Colonic mucosa (tissue), 4 donors: ENCODE results near the gene ADARB2. TPM values are rescaled to one million over a fixed set of nuclear protein-coding genes. Genes with fewer than 3 reads are reported as not detected.

Experiments used
- DNase-seq: peaks from one replicate; pipeline ENCODE4 v3.0.0-alpha.2; 2020
- H3K27ac ChIP-seq: fragments of 200-600 bp; one replicate; pipeline ENCODE4 v1.8.0; 2021
- H3K27me3 ChIP-seq: fragments of 200-600 bp; one replicate; pipeline ENCODE4 v1.8.0; 2021
- H3K36me3 ChIP-seq: fragments of 200-600 bp; one replicate; pipeline ENCODE4 v1.8.0; 2021
- H3K4me1 ChIP-seq: fragments of 200-600 bp; one replicate; pipeline ENCODE4 v1.8.0; 2021; ENCODE audit warnings: mild to moderate bottlenecking
- H3K4me3 ChIP-seq: fragments of 200-600 bp; one replicate; pipeline ENCODE4 v1.8.0; 2021
- H3K9ac ChIP-seq, 2 donors: one replicate each; pipeline ENCODE4 v1.7.0; 2013; ENCODE audit warnings: control low read depth in 2 of 2, low read depth in 2 of 2, low read length in 2 of 2
- H3K9me3 ChIP-seq: fragments of 200-600 bp; one replicate; pipeline ENCODE4 v1.8.0; 2021
- CTCF ChIP-seq: fragments of 200-600 bp; IDR thresholded peaks from one replicate; pipeline ENCODE4 v1.8.0; 2022; ENCODE audit warnings: antibody characterized with exemption, mild to moderate bottlenecking
- intact Hi-C: fragments of 100-400 bp; cut with DNase I; formaldehyde crosslinking; loops from one replicate; pipeline ENCODE4 v1.14.1; 2022
- total RNA-seq, 2 donors: library from RNA; stranded (reverse); fragmentation: NEBNext Ultra II Directional in 1 of 2; extraction: Animal tissue kit (Norgen Biotek cat#: 25700) in 1 of 2; gene quantifications; one replicate each; pipeline ENCODE4 v1.2.1, GENCODE V29; 2021
- donor health status: healthy.
- donor health status: DM: no; HTN: no; CAD: no.
- donor health status: DM: no; HTN: no; CAD: no.

ADARB2 gene
- total RNA-seq, 2 donors from 2014 or later = 0.19 TPM; not detected in 1

- Histone ChIP-seq H3K9me3 (no peaks in the 10 kb centered on the region), H3K4me1 (no peaks in the 10 kb centered on the region), H3K36me3 (no peaks in the 10 kb centered on the region), H3K9ac (no peak overlapping the region), H3K27me3 (no peaks in the 10 kb centered on the region), H3K27ac (no peak overlapping the region), H3K4me3 (no peak overlapping the region)
- intact Hi-C loops = no loop called here
- no peak for DNase-seq
- no peak for TF ChIP-seq CTCF
These were observed 429.0 kb downstream of the ADARB2 start for GRCh38 chr10:1308173-1308961.

GRCh38 chr10:1301143-1301542 lies 436.2 kb downstream of the ADARB2 start:
- DNase-seq = no peak
- no peak overlapping the region for H3K4me3 ChIP-seq
- no peaks in the 10 kb centered on the region for H3K36me3 ChIP-seq
- intact Hi-C loops = no loop called here
- no peaks in the 10 kb centered on the region for H3K4me1 ChIP-seq
- H3K27ac ChIP-seq = no peak overlapping the region
- TF ChIP-seq CTCF = no peak
- H3K9ac ChIP-seq = no peak overlapping the region
- no peaks in the 10 kb centered on the region for H3K9me3 ChIP-seq
- H3K27me3 ChIP-seq = no peaks in the 10 kb centered on the region

GRCh38 chr10:1300218-1300617 lies 437.1 kb downstream of the ADARB2 start:
- Histone ChIP-seq H3K4me1 (no peaks in the 10 kb centered on the region), H3K4me3 (no peak overlapping the region), H3K9ac (no peak overlapping the region), H3K9me3 (no peaks in the 10 kb centered on the region), H3K36me3 (no peaks in the 10 kb centered on the region), H3K27me3 (no peaks in the 10 kb centered on the region), H3K27ac (no peak overlapping the region)
- intact Hi-C loops = no loop called here
- no peak for TF ChIP-seq CTCF
- no peak for DNase-seq

- Histone ChIP-seq H3K4me3 (no peak overlapping the region), H3K27me3 (no peaks in the 10 kb centered on the region), H3K27ac (no peak overlapping the region), H3K9me3 (no peaks in the 10 kb centered on the region), H3K9ac (no peak overlapping the region), H3K36me3 (no peaks in the 10 kb centered on the region), H3K4me1 (no peaks in the 10 kb centered on the region)
- no peak for TF ChIP-seq CTCF
- intact Hi-C loops = no loop called here
- DNase-seq = no peak
These were observed 438.1 kb downstream of the ADARB2 start for GRCh38 chr10:1299041-1299726.

- Histone ChIP-seq H3K9ac (no peak overlapping the region), H3K4me3 (no peak overlapping the region), H3K27me3 (no peaks in the 10 kb centered on the region), H3K9me3 (no peaks in the 10 kb centered on the region), H3K27ac (no peak overlapping the region), H3K4me1 (no peaks in the 10 kb centered on the region), H3K36me3 (no peaks in the 10 kb centered on the region)
- intact Hi-C loops = no loop called here
- no peak for TF ChIP-seq CTCF
- DNase-seq = no peak
These were observed 439.6 kb downstream of the ADARB2 start for GRCh38 chr10:1297566-1298301.
